ENCODE measurements around the gene BABAM2.

BABAM2 gene

GRCh38 chr2:28342081-28342967 is 451.8 kb downstream of the BABAM2 start:
- no peak for DNase-seq (ENCODE audit: low read depth)

GRCh38 chr2:28343184-28343942 is 452.8 kb downstream of the BABAM2 start:
- DNase-seq (ENCODE audit: low read depth) = no peak
- no peak for TF ChIP-seq CTCF (IDR thresholded peaks at IDR 0.05; ENCODE audit: low read depth, low read length, missing control alignments)
- no peak overlapping the region for H3K4me3 ChIP-seq (ENCODE audit: low read depth, low read length)

More at GRCh38 chr2:28342081-28342967, 451.8 kb downstream of the BABAM2 start:
- TF ChIP-seq CTCF (IDR thresholded peaks at IDR 0.05; ENCODE audit: low read depth, low read length, missing control alignments) = no peak
- no peak overlapping the region for H3K4me3 ChIP-seq (ENCODE audit: low read depth, low read length)

- DNase-seq (ENCODE audit: low read depth) = no peak
- TF ChIP-seq CTCF (IDR thresholded peaks at IDR 0.05; ENCODE audit: low read depth, low read length, missing control alignments) = no peak
- H3K4me3 ChIP-seq (ENCODE audit: low read depth, low read length) = no peak overlapping the region
Observed at GRCh38 chr2:28343971-28344715, 453.6 kb downstream of the BABAM2 start.

- no peak overlapping the region for H3K4me3 ChIP-seq (ENCODE audit: low read depth, low read length)
- no peak for DNase-seq (ENCODE audit: low read depth)
- no peak for TF ChIP-seq CTCF (IDR thresholded peaks at IDR 0.05; ENCODE audit: low read depth, low read length, missing control alignments)
Observed at GRCh38 chr2:28344756-28345373, 454.3 kb downstream of the BABAM2 start.

- no peak for TF ChIP-seq CTCF (IDR thresholded peaks at IDR 0.05; ENCODE audit: low read depth, low read length, missing control alignments)
- no peak overlapping the region for H3K4me3 ChIP-seq (ENCODE audit: low read depth, low read length)
- DNase-seq (ENCODE audit: low read depth) = no peak
Observed at GRCh38 chr2:28345619-28346018, 455.1 kb downstream of the BABAM2 start.

- no peak overlapping the region for H3K4me3 ChIP-seq (ENCODE audit: low read depth, low read length)
- DNase-seq (ENCODE audit: low read depth) = no peak
- no peak for TF ChIP-seq CTCF (IDR thresholded peaks at IDR 0.05; ENCODE audit: low read depth, low read length, missing control alignments)
Observed at GRCh38 chr2:28346587-28346986, 456.1 kb downstream of the BABAM2 start.
